Naive B cell (primary cell): ENCODE results near the gene CSGALNACT2. TPM values are rescaled to one million over a fixed set of nuclear protein-coding genes. Genes with fewer than 3 reads are reported as not detected.

Experiments used
- ATAC-seq, 2 donors: fragments of 150-1000 bp; cut with Tn5 transposase; 2 replicates each; pipeline ENCODE4 v1.10.0; 2021; ENCODE audit warnings: low read depth in 2 of 2, mild to moderate bottlenecking in 2 of 2, moderate library complexity in 2 of 2
- DNase-seq: peaks from one replicate; pipeline ENCODE4 v3.0.0; 2022
- H3K27ac Mint-ChIP-seq, 6 donors: one replicate each; pipeline ENCODE4 v1.8.0; 2020 to 2022; ENCODE audit warnings: mild to moderate bottlenecking in 6 of 6, mixed read lengths in 6 of 6, moderate library complexity in 5 of 6, inconsistent platforms in 2 of 6
- H3K27me3 Mint-ChIP-seq, 3 donors: one replicate each; pipeline ENCODE4 v1.8.0; 2021 to 2022; ENCODE audit warnings: mixed read lengths in 3 of 3, mild to moderate bottlenecking in 1 of 3
- H3K36me3 Mint-ChIP-seq, 2 donors: one replicate each; pipeline ENCODE4 v1.8.0; 2020 to 2022; ENCODE audit warnings: mixed read lengths in 2 of 2, inconsistent platforms in 1 of 2, mild to moderate bottlenecking in 1 of 2
- H3K4me1 Mint-ChIP-seq, 3 donors: one replicate each; pipeline ENCODE4 v1.8.0; 2020 to 2022; ENCODE audit warnings: mixed read lengths in 3 of 3, inconsistent platforms in 1 of 3, mild to moderate bottlenecking in 1 of 3, moderate library complexity in 1 of 3
- H3K4me3 Mint-ChIP-seq, 8 donors: one replicate each; pipeline ENCODE4 v1.8.0; 2020 to 2022; ENCODE audit warnings: mild to moderate bottlenecking in 8 of 8, mixed read lengths in 8 of 8, moderate library complexity in 8 of 8, inconsistent platforms in 2 of 8
- H3K9me3 Mint-ChIP-seq, 7 donors: one replicate each; pipeline ENCODE4 v1.8.0; 2020 to 2022; ENCODE audit warnings: mixed read lengths in 7 of 7, mild to moderate bottlenecking in 5 of 7, inconsistent platforms in 2 of 7, moderate library complexity in 1 of 7
- polyA plus RNA-seq, 6 donors: library from polyadenylated mRNA; unstranded; fragments of 300-500 nt; fragmentation: Illumina TruSeq; gene quantifications; one replicate each; pipeline ENCODE4 v1.2.3, GENCODE V29; 2021; ENCODE audit warnings: low read depth in 6 of 6

Gene CSGALNACT2
- polyA plus RNA-seq, 6 donors from 2014 or later = 10.0 to 16.0 (median 12.4) TPM

- Mint-ChIP-seq H3K4me3 (no peak overlapping the region), H3K36me3 (no peaks in the 10 kb centered on the region), H3K9me3 (no peaks in the 10 kb centered on the region), H3K4me1 (peaks cover 0 to 3% (median 0%) of the 10 kb centered on the region in 3 donors), H3K27ac (no peak overlapping the region), H3K27me3 (no peaks in the 10 kb centered on the region)
- ATAC-seq = no peak
- no peak for DNase-seq
Measured at GRCh38 chr10:43194859-43195258, 56.6 kb downstream of the CSGALNACT2 start.

GRCh38 chr10:43195557-43195956 lies 57.3 kb downstream of the CSGALNACT2 start:
- Mint-ChIP-seq H3K27me3 (no peaks in the 10 kb centered on the region), H3K4me1 (peaks cover 0 to 3% (median 0%) of the 10 kb centered on the region in 3 donors), H3K9me3 (no peaks in the 10 kb centered on the region), H3K4me3 (no peak overlapping the region), H3K36me3 (no peaks in the 10 kb centered on the region), H3K27ac (peak overlapping the region in 1 of 6 donors; percentile 57)
- no peak for DNase-seq
- ATAC-seq = no peak

- Mint-ChIP-seq H3K27me3 (no peaks in the 10 kb centered on the region), H3K4me3 (no peak overlapping the region), H3K36me3 (no peaks in the 10 kb centered on the region), H3K9me3 (no peaks in the 10 kb centered on the region), H3K4me1 (peaks cover 0 to 4% (median 3%) of the 10 kb centered on the region in 3 donors), H3K27ac (peak overlapping the region in 1 of 6 donors; percentile 36)
- DNase-seq = no peak
- no peak for ATAC-seq
Measured at GRCh38 chr10:43196131-43196980, 58.1 kb downstream of the CSGALNACT2 start.

- H3K36me3 Mint-ChIP-seq = no peaks in the 10 kb centered on the region
- H3K27me3 Mint-ChIP-seq = no peaks in the 10 kb centered on the region
- DNase-seq (no peak), ATAC-seq (no peak)
- no peaks in the 10 kb centered on the region for H3K9me3 Mint-ChIP-seq
- H3K27ac Mint-ChIP-seq = peak overlapping the region in 1 of 6 donors; percentile 36
- H3K4me3 Mint-ChIP-seq = no peak overlapping the region
- peaks cover 4 to 10% (median 4%) of the 10 kb centered on the region in 3 donors for H3K4me1 Mint-ChIP-seq
Measured at GRCh38 chr10:43196981-43197833, 59.0 kb downstream of the CSGALNACT2 start.

GRCh38 chr10:43197834-43198681 lies 59.8 kb downstream of the CSGALNACT2 start:
- H3K4me3 Mint-ChIP-seq = no peak overlapping the region
- H3K9me3 Mint-ChIP-seq = no peaks in the 10 kb centered on the region
- no peak for DNase-seq

GRCh38 chr10:43198682-43199005 lies 60.4 kb downstream of the CSGALNACT2 start:
- Mint-ChIP-seq H3K4me3 (no peak overlapping the region), H3K4me1 (peaks cover 5 to 12% (median 6%) of the 10 kb centered on the region in 3 donors), H3K27me3 (no peaks in the 10 kb centered on the region), H3K9me3 (no peaks in the 10 kb centered on the region), H3K27ac (no peak overlapping the region), H3K36me3 (no peaks in the 10 kb centered on the region)
- DNase-seq (no peak), ATAC-seq (no peak)

More at GRCh38 chr10:43197834-43198681, 59.8 kb downstream of the CSGALNACT2 start:
- Mint-ChIP-seq H3K36me3 (no peaks in the 10 kb centered on the region), H3K4me1 (peaks cover 5 to 12% (median 6%) of the 10 kb centered on the region in 3 donors), H3K27me3 (no peaks in the 10 kb centered on the region), H3K27ac (no peak overlapping the region)
- no peak for ATAC-seq

- Mint-ChIP-seq H3K27me3 (no peaks in the 10 kb centered on the region), H3K36me3 (no peaks in the 10 kb centered on the region), H3K4me1 (peaks cover 5 to 12% (median 6%) of the 10 kb centered on the region in 3 donors), H3K27ac (peak overlapping the region in 1 of 6 donors; percentile 56), H3K9me3 (no peaks in the 10 kb centered on the region), H3K4me3 (no peak overlapping the region)
- no peak for DNase-seq
- no peak for ATAC-seq
Measured at GRCh38 chr10:43199088-43199683, 60.9 kb downstream of the CSGALNACT2 start.

GRCh38 chr10:43199684-43200537 lies 61.7 kb downstream of the CSGALNACT2 start:
- ATAC-seq (no peak), DNase-seq (no peak)
- no peaks in the 10 kb centered on the region for H3K9me3 Mint-ChIP-seq
- peaks cover 5 to 12% (median 6%) of the 10 kb centered on the region in 3 donors for H3K4me1 Mint-ChIP-seq
- H3K27ac Mint-ChIP-seq = peak overlapping the region in 1 of 6 donors; percentile 56
- no peaks in the 10 kb centered on the region for H3K36me3 Mint-ChIP-seq
- H3K27me3 Mint-ChIP-seq = no peaks in the 10 kb centered on the region
- no peak overlapping the region for H3K4me3 Mint-ChIP-seq

GRCh38 chr10:43200538-43201390 lies 62.5 kb downstream of the CSGALNACT2 start:
- H3K27ac Mint-ChIP-seq = no peak overlapping the region
- peaks cover 5 to 12% (median 6%) of the 10 kb centered on the region in 3 donors for H3K4me1 Mint-ChIP-seq
- DNase-seq (no peak), ATAC-seq (no peak)
- H3K36me3 Mint-ChIP-seq = no peaks in the 10 kb centered on the region
- no peaks in the 10 kb centered on the region for H3K9me3 Mint-ChIP-seq
- no peaks in the 10 kb centered on the region for H3K27me3 Mint-ChIP-seq
- H3K4me3 Mint-ChIP-seq = peak overlapping the region in 7 of 8 donors; percentile 6 to 93 (median 77)

GRCh38 chr10:43201545-43202131 lies 63.4 kb downstream of the CSGALNACT2 start:
- ATAC-seq (peak; percentile 5 to 19), DNase-seq (no peak)
- Mint-ChIP-seq H3K27me3 (no peaks in the 10 kb centered on the region), H3K9me3 (no peaks in the 10 kb centered on the region), H3K36me3 (no peaks in the 10 kb centered on the region), H3K4me1 (peaks cover 5 to 12% (median 6%) of the 10 kb centered on the region in 3 donors), H3K4me3 (peak overlapping the region; percentile 85 to 93 (median 88)), H3K27ac (peak overlapping the region in 3 of 6 donors; percentile 57 to 80 (median 65))

GRCh38 chr10:43202224-43202656 lies 64.0 kb downstream of the CSGALNACT2 start:
- Mint-ChIP-seq H3K27ac (peak overlapping the region in 4 of 6 donors; percentile 42 to 80 (median 61)), H3K36me3 (no peaks in the 10 kb centered on the region), H3K27me3 (no peaks in the 10 kb centered on the region), H3K4me3 (peak overlapping the region; percentile 85 to 93 (median 88)), H3K9me3 (no peaks in the 10 kb centered on the region), H3K4me1 (peaks cover 5 to 12% (median 6%) of the 10 kb centered on the region in 3 donors)
- ATAC-seq (peak; percentile 68 to 71), DNase-seq (peak; percentile 47)
